Peyer's patch (tissue), 4 donors: ENCODE measurements around the gene EFEMP1. TPM values are rescaled to one million over a fixed set of nuclear protein-coding genes. Genes with fewer than 3 reads are reported as not detected.

ENCODE experiments used
- DNase-seq, 3 donors: peaks; one replicate each; pipeline ENCODE4 v3.0.0-alpha.2; 2017 to 2019
- H3K27ac ChIP-seq, 4 donors: fragments of 200-600 bp; sonication (generic); one replicate each; pipeline ENCODE4 v1.5.1; 2016 to 2019
- H3K27me3 ChIP-seq, 2 donors: fragments of 200-600 bp; sonication (generic); one replicate each; pipeline ENCODE4 v1.5.1; 2019
- H3K36me3 ChIP-seq, 3 donors: fragments of 200-600 bp; sonication (generic); one replicate each; pipeline ENCODE4 v1.5.1; 2016 to 2019
- H3K4me1 ChIP-seq, 4 donors: fragments of 200-600 bp; sonication (generic); one replicate each; pipeline ENCODE4 v1.5.1; 2016 to 2019
- H3K4me3 ChIP-seq, 4 donors: fragments of 200-600 bp; sonication (generic); 1 replicate in 3 of 4; 2 replicates in 1 of 4; pipeline ENCODE4 v1.5.1; 2016 to 2019; ENCODE audit warnings: mild to moderate bottlenecking in 1 of 4
- H3K9me3 ChIP-seq, 4 donors: fragments of 200-600 bp; sonication (generic); one replicate each; pipeline ENCODE4 v1.5.1; 2016 to 2019; ENCODE audit warnings: mild to moderate bottlenecking in 1 of 4
- POLR2A ChIP-seq, 2 donors: fragments of 450-650 bp; IDR thresholded peaks; one replicate each; pipeline ENCODE4 v1.5.1; 2017; ENCODE audit warnings: antibody characterized with exemption in 2 of 2, mild to moderate bottlenecking in 2 of 2, moderate library complexity in 2 of 2
- total RNA-seq, 4 donors: library from RNA; depleted of rRNA; stranded (reverse); fragments of >200 nt; gene quantifications; one replicate each; pipeline ENCODE4 v1.1.0, GENCODE V29; 2016
- TF ChIP-seq, protein P1 (sequence below), 6 experiments: fragments of 450-650 bp in 4 of 6; fragments of 200-600 bp in 2 of 6; sonication (generic) in 1 of 6; IDR thresholded peaks; one replicate each; pipeline ENCODE4 v1.5.1; 2017 to 2019; ENCODE audit warnings: antibody characterized with exemption in 6 of 6, mild to moderate bottlenecking in 3 of 6, moderate library complexity in 1 of 6

EFEMP1 gene
- total RNA-seq, 4 donors from 2014 or later: 16.3 to 44.4 (median 26.6) TPM

DNA sequence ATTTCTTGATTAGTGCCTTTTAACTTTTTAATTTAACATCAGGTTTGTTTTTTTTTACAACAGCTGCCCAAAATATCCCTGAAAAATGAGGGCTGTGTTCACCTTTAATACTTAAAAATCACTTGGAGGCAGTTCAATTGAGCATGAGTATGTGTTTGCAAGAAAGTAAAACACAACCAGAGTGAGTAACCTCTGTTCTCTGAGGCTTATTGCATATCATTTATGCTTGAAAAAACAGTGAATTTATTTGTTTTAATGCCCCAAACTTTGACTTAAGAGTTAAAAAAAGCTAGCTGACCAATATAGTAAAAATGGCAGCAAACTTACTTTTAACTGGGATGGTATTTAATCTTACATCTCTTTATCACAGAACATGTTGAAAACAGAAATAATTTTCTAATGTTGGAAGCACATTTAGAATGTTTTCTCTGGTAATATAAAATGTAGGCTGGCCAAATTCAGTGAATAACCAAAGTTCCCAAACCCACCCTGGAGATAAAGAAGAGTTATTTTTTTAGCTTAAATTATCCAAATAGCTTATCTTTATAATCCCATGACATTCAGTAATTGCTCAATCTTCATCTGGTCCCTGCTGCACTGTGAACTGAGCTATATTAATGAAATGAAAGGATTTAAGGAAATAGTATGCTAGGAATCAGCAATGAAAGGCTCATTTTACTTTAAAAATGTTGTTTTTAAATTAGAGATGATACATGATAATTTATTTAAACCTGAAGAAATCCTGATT is 24.8 kb upstream of the EFEMP1 start:
- TF ChIP-seq, protein P1, sequence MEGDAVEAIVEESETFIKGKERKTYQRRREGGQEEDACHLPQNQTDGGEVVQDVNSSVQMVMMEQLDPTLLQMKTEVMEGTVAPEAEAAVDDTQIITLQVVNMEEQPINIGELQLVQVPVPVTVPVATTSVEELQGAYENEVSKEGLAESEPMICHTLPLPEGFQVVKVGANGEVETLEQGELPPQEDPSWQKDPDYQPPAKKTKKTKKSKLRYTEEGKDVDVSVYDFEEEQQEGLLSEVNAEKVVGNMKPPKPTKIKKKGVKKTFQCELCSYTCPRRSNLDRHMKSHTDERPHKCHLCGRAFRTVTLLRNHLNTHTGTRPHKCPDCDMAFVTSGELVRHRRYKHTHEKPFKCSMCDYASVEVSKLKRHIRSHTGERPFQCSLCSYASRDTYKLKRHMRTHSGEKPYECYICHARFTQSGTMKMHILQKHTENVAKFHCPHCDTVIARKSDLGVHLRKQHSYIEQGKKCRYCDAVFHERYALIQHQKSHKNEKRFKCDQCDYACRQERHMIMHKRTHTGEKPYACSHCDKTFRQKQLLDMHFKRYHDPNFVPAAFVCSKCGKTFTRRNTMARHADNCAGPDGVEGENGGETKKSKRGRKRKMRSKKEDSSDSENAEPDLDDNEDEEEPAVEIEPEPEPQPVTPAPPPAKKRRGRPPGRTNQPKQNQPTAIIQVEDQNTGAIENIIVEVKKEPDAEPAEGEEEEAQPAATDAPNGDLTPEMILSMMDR (IDR thresholded peaks at IDR 0.05): no peak
- TF ChIP-seq POLR2A (IDR thresholded peaks at IDR 0.05): no peak
- Histone ChIP-seq H3K4me1 (no peaks in the 10 kb centered on the region), H3K4me3 (no peak overlapping the region), H3K27me3 (no peaks in the 10 kb centered on the region), H3K9me3 (no peaks in the 10 kb centered on the region), H3K27ac (no peak overlapping the region), H3K36me3 (no peaks in the 10 kb centered on the region)
- DNase-seq: no peak

DNA sequence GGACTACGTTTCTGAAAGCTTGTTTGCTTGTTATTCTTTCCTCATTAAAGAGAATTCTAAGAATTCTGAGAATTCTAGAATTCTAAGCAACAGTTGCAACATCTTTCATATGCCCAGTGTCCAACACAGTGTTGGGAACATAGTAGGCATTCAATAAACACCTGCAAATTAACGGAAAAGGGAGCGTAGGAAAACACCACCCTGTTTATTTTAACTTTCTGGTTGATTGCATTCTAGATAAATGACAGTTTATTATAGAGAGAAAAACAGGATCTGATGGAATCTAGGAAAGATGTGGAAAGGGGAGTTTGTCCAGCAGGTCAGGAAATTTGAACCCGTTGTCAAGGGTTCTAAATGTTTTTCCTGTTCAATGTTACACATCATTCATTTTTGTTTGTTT is 24.2 kb upstream of the EFEMP1 start:
- no peak for DNase-seq
- Histone ChIP-seq H3K9me3 (no peaks in the 10 kb centered on the region), H3K27ac (no peak overlapping the region), H3K27me3 (no peaks in the 10 kb centered on the region), H3K4me3 (no peak overlapping the region), H3K36me3 (no peaks in the 10 kb centered on the region), H3K4me1 (no peaks in the 10 kb centered on the region)
- TF ChIP-seq, protein P1 (IDR thresholded peaks at IDR 0.05): no peak
- TF ChIP-seq POLR2A (IDR thresholded peaks at IDR 0.05): no peak

DNA sequence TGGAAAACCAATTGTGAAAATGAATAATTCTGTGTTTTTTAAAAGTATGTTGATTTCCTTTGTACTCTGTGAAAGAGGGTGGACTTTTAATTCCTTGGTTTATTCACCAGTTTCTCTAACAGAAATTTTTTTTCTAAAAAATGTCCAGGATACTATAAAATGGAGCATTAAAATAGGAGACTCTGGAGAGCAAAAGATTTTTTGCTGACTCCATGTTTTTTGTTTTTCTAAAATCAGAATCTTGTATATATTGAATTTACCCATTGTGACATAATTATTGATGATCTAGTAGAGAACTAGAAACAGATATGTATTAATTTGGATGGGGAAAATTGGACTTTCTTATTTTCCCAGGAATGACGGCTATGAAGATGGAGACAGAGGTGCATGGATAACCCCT is 23.2 kb upstream of the EFEMP1 start:
- Histone ChIP-seq H3K27ac (no peak overlapping the region), H3K4me1 (no peaks in the 10 kb centered on the region), H3K36me3 (no peaks in the 10 kb centered on the region), H3K9me3 (no peaks in the 10 kb centered on the region), H3K27me3 (no peaks in the 10 kb centered on the region), H3K4me3 (no peak overlapping the region)
- TF ChIP-seq, protein P1 (IDR thresholded peaks at IDR 0.05): no peak
- TF ChIP-seq POLR2A (IDR thresholded peaks at IDR 0.05): no peak
- no peak for DNase-seq

DNA sequence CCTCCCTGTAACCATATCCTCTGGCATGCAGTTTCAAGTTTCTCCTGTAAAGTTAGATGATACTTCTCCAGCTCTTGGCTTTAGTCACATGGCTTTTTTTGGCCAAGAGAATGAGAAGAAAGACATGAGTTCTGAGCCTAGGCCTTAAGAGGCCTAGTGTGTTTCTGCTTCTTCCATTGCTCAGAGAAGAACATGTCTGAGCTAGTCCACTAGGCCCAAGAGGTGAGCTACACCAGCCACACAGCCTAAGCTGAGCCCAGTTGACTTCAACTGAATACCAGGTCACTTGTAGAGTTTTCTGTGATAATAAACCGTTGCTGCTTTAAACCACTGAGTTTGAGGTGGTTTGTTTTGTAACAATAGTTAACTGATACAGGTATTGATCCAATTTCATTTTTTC is 19.9 kb upstream of the EFEMP1 start:
- Histone ChIP-seq H3K9me3 (no peaks in the 10 kb centered on the region), H3K4me1 (no peaks in the 10 kb centered on the region), H3K4me3 (no peak overlapping the region), H3K27me3 (no peaks in the 10 kb centered on the region), H3K27ac (no peak overlapping the region), H3K36me3 (no peaks in the 10 kb centered on the region)
- no peak for DNase-seq
- TF ChIP-seq, protein P1 (IDR thresholded peaks at IDR 0.05): no peak
- no peak for TF ChIP-seq POLR2A (IDR thresholded peaks at IDR 0.05)

DNA sequence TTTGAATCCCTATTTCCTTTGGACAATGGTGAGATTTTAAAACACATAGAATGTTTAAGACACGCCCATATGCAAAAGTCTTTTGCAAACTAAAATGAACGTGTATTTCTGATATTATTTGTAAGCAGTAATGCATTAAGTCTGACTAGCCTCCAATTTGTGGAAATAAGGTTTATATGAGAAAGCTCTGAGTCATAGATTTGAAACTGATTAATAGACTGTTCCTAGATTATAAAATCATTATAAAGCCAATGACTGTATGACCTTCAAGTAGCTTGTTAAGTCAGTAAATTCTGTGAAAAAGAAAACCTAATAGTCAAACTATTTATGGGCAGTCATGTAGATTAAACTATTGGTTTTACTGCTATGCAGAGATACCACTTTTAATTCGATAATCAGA is 12.8 kb upstream of the EFEMP1 start:
- Histone ChIP-seq H3K9me3 (no peaks in the 10 kb centered on the region), H3K4me1 (no peaks in the 10 kb centered on the region), H3K27me3 (no peaks in the 10 kb centered on the region), H3K36me3 (no peaks in the 10 kb centered on the region), H3K27ac (no peak overlapping the region), H3K4me3 (no peak overlapping the region)
- no peak for DNase-seq
- TF ChIP-seq POLR2A (IDR thresholded peaks at IDR 0.05): no peak

DNA sequence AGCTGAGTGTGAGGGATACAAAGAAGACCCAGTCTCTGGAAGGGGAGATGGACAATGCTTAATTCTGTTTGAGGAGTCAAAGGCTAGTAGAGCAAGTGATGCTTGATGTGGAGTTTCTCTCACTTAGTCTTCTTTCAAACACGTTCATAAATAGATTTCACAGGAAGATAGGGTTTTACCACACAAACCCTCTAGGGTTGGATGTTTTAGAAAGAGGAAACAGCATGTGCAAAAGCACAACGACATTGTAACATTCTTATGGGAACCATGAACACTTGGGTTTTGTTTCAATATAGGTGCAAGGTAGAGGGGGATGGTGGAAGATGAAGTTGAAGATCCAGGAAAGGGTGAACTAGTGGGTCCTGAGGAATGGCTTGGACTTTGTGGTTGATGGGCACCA is 10.8 kb upstream of the EFEMP1 start:
- Histone ChIP-seq H3K9me3 (no peaks in the 10 kb centered on the region), H3K27me3 (no peaks in the 10 kb centered on the region), H3K27ac (no peak overlapping the region), H3K36me3 (no peaks in the 10 kb centered on the region), H3K4me1 (no peaks in the 10 kb centered on the region), H3K4me3 (no peak overlapping the region)
- TF ChIP-seq POLR2A (IDR thresholded peaks at IDR 0.05): no peak
- TF ChIP-seq, protein P1 (IDR thresholded peaks at IDR 0.05): no peak
- no peak for DNase-seq
